GM19463 (cell line): ENCODE data around the gene PSMD1.

Experiments used
- ATAC-seq: cut with Tn5 transposase; IDR thresholded peaks from one replicate; pipeline ENCODE4 v1.9.1; 2021; ENCODE audit warnings: mild to moderate bottlenecking, moderate library complexity; ENCODE audit not compliant: unreplicated experiment

Gene PSMD1

GRCh38 chr2:231034291-231034882 lies 22.3 kb upstream of the PSMD1 start:
- ATAC-seq: no peak

DNA sequence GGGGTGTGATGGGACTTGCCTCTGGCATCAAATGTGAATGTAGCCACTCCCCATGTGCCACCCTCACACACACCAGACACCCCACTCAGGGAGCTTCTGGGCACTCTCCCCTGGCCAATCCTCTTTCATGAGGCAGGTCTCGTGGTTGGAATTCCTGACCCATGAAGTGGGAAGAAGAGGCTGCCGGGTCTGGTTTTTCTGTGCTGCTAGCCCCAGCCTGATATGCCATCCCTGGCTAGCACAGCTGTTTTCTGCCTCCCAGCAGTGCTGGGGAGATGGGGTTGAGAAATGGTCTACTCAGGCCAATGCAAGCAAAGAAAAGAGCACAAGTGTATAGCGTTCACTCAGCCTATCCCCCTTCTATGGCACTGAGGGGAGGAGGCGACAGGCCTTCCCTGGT lies 20.5 kb upstream of the PSMD1 start:
- no peak for ATAC-seq

- no peak for ATAC-seq
Measured at GRCh38 chr2:231036578-231037106, 20.0 kb upstream of the PSMD1 start.

GRCh38 chr2:231037202-231037730 lies 19.4 kb upstream of the PSMD1 start, which contains the start of gene C2orf72:
C2orf72 (plus strand) TSS chr2:231037523; CDS start chr2:231037566, 43 bp downstream.
- no peak for ATAC-seq

DNA sequence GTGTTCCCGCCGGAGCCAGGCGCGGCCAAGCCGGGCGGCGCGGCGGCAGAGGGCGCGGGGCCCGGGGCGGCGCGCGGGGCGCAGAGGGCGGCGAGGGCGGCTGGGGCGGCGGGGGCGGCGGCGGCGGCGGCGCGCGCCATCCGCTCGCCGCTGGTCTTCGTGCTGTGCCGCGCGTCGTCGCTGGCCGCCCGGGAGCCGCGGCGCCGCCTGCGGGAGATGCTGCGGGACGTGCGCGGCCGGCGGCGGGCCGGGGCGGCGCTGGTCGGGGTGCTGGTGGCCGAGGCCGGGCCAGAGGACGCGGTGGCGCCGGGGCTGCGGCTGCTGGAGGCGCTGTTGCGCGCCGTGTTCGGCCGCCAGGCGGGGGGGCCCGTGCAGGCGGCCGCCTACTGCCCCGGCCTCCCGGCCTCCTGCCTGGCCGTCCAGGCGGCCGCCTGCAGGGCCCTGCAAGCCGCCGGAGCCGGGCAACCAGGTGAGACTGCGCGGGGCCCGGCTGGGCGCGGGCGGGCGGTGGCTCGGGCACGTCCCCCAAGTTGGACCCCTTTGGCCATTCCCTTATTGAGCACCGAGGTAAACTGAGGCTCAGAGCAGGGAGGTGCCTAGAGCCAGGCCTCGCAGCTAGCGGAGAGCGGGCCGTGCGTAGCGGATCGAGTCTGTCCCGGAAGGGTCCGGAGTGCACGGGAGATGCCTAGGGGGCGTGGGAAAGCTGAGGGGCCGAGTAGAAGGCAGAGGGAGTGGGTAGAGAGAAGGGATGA lies 18.8 kb upstream of the PSMD1 start:
- ATAC-seq: no peak

- ATAC-seq: no peak
Measured at GRCh38 chr2:231038483-231039293, 18.0 kb upstream of the PSMD1 start.

DNA sequence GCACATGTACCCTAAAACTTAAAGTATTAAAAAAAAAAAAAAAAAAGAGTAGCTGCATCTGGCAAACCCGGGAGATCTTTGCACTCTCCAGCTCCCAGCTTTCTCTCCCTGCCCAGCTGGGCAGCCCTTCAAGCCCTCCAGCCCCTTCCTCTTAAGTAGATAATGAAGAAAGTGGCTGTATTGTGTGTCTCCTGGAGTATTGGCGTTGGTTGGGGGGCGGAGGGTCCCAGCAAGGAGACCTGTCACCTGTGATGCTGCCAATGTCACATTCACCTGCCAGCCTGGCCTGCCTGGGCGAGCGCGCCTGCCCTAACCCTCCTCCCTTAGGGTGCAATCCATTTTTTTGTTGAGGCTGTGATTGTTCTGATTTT lies 17.4 kb upstream of the PSMD1 start:
- no peak for ATAC-seq

DNA sequence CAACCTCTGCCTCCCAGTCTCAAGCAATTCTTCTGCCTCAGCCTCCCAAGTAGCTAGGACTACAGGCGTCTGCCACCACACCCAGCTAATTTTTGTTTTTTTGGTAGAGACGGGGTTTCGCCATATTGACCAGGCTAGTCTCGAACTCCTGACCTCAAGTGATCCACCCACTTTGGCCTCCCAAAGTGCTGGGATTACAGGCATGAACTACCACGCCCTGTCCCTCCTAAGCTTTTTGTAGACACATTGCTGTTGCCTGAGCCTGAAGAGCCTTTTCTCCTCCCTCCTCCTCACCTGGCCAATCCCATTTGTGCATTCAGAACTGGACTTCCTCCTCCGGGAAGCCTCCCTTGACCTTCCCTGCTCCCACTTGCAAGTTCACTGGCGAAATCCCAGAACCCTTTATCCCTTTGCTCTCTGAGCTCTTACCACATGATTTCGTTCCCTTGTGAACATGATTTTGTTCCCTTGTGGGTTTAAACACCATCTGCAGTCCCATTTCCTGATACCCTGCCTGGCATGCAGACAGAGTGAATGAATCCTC lies 16.8 kb upstream of the PSMD1 start:
- no peak for ATAC-seq

DNA sequence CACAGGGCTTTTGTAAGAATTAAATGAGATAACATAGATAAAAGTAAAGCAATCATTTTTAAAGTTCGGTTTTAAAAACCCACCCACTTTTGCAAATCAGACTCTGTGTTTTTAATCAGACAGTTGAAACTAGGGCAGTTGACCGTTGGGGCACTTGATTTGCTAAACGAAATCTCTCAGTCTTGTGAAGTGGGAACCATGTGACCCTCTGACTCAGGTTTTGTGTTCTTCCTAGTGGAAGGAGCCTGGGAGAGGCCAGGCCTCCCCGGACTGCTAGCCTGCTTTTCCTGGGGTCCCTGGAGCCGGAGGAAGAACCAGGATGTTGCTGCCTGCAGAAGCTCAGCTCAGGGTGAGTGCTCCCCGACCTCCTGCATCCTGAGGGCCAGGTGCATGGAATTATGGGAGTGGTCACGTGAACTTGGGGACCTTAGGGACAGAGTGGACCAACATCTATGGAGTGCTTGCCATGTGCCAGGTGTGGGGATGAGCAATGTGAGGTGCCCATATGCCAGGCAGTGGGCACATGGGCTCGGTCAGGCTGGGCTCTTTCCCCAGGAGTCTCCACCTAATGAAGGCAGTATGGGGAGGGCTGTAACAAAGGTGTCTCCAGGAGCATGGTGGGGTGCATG lies 15.5 kb upstream of the PSMD1 start:
- no peak for ATAC-seq

DNA sequence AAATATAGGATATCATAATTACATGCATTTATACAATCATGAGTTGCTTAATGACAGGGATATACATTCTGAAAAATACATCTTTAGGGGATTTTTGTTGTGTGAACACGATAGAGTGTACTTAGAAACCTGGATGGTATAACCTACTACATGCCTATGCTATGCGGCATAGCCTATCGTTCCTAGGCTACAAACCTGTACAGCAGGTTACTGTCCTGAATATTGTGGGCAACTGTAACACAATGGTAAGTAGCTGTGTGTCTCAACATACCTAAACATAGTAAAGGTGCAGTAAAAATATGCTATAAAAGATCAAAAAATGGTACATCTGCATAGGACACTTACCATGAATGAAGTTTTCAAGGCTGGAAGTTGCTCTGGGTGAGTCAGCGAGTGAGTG lies 12.9 kb upstream of the PSMD1 start:
- no peak for ATAC-seq

GRCh38 chr2:231046916-231047273 lies 9.8 kb upstream of the PSMD1 start:
- ATAC-seq: no peak

- no peak for ATAC-seq
Measured at GRCh38 chr2:231047274-231047922, 9.3 kb upstream of the PSMD1 start.

DNA sequence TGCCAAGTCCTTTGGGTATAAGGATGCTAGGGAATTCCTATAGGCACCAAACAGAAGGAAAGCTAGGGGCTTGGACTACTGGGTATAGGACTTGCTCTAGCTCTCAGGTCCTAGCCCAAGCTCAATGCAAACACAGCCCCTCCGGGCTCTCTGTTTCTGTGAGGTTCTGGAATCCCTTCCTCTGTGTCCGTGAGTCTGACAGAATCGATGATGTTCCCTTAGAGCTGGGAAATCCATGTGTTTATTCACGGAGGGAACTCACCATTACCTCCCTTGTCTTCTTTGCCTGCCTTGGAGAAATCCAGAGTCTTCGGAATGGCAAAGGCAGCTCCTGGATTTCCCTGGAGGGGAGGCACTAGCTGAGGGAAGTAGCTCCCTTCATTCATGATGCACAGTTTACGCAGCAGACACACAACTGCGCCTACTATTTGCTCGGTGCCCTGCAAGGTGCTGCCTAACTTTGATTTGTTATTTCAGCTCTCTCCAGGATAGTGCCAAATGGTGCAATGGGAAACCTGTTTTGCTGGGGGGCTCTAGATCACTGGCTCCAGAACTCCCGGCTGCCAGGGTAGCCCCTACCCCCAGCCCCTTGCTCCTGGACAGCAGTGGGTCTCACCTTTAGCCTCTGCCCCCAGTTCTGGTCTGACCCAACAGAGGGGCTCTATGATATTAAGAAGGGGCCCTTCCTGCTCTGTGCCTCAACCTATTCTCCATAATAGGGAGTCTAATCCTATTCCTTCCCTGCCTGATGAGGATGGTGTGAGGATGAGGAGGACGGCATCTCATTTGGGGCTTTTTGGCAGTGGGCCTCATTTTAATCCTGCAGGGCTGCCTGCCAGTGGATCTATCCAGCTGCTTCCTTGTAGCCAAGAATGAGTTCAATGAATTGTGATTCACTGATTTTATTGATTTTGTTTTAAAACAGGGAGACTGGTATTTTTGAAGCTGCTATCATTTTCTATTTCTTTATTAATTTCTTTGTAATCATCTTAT lies 8.4 kb upstream of the PSMD1 start:
- ATAC-seq: no peak

DNA sequence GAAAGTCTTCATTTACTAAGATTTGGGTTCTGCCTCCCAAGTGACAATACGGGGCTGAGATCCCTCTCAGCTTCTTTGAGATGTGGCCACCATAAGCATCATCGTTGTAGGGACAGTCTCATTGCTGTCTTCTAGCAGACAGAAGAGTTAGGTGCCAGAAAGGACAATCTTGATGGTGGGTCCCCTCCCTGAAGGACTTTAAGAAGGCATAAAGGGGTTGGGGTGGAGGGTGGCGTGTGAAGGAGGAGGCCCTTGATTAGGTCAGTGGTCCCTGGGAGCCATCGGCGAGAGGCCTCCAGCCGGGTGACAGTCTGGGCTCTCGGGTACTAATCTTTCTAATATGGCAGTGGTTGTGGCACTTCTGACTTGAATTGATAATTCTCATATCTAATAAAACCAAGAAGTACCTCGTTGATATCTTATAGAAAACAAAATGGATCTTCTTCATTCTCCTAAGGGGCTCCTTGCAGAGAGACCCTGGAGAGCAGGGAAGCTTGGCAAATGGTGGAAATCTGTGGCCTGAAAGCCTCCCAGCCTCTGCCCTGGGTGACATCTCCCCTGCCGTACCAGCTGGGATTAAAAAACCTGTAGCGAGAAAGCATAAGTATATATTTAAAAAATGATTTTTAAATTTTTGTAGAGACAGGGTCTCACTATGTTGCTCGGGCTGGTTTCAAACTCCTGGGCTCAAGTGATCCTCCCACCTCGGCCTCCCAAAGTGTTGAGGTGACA lies 7.2 kb upstream of the PSMD1 start:
- ATAC-seq: no peak

DNA sequence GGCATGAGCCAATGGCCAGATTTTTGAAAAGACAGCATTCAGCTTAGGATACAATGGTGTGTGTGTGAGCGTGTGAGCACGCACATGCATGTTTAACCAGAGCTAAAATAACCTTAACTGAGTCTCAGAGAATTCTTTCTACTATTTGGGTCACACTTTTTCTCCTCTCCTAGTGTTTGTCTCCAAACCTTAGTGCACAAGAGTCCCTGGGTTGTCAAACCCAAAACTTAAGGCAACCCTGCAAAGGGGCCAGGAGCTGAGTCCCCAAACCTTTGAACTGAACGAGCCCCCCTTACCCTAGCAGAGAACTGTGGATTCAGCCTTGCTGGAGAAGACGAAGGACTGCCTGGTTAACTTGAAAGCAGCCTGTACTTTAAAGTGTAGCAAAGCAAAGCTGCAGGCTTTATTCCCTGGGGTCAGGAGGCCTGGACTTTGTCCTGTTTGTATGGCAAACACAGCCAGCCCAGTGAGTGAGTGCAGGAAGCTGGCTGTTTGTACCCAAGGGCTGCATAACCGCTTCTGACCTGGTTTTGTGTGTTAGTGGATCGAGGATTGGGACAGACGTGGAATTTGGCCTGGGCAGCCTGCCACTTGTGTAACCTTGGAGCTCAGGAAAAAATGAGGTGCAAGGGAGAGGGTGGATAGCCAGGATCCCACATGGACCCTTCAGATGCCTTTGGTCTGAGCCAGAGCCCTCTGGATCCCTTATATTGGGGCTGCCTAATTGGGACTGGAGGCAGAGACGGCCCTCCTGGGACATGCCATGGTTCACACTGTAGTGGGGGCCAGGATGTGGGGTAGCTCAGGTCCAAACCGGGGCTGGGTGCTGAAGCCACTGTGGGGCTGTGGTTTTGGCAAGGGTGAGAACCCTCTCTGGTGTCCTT lies 6.4 kb upstream of the PSMD1 start:
- ATAC-seq: no peak

- ATAC-seq: no peak
Measured at GRCh38 chr2:231051116-231051515, 5.6 kb upstream of the PSMD1 start.
